Measurements from ENCODE around the gene STRIP2.

GRCh38 chr7:129532375-129532774, 98.1 kb downstream of the STRIP2 start:
- TF ChIP-seq FOXM1 (IDR thresholded peaks at IDR 0.05; ENCODE audit: borderline replicate concordance) = no peak
- TF ChIP-seq SP1 (IDR thresholded peaks at IDR 0.05) = no peak
- TF ChIP-seq NFRKB (IDR thresholded peaks at IDR 0.05) = no peak
- TF ChIP-seq LEF1 (IDR thresholded peaks at IDR 0.05; ENCODE audit: borderline replicate concordance) = no peak
- TF ChIP-seq BHLHE40 (IDR thresholded peaks at IDR 0.05; ENCODE audit: borderline replicate concordance) = no peak
- TF ChIP-seq TARDBP (IDR thresholded peaks at IDR 0.05) = no peak
- no peak for TF ChIP-seq ELF4 (IDR thresholded peaks at IDR 0.05)
- TF ChIP-seq SUZ12 (IDR thresholded peaks at IDR 0.05) = no peak
- TF ChIP-seq ZNF384 (IDR thresholded peaks at IDR 0.05) = no peak
- TF ChIP-seq, protein P1, sequence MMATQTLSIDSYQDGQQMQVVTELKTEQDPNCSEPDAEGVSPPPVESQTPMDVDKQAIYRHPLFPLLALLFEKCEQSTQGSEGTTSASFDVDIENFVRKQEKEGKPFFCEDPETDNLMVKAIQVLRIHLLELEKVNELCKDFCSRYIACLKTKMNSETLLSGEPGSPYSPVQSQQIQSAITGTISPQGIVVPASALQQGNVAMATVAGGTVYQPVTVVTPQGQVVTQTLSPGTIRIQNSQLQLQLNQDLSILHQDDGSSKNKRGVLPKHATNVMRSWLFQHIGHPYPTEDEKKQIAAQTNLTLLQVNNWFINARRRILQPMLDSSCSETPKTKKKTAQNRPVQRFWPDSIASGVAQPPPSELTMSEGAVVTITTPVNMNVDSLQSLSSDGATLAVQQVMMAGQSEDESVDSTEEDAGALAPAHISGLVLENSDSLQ (IDR thresholded peaks at IDR 0.05) = no peak
- TF ChIP-seq FOXK2 (IDR thresholded peaks at IDR 0.05) = no peak
- TF ChIP-seq FOXA1 (IDR thresholded peaks at IDR 0.05) = no peak

Measured in HEK293T (cell line).